Small intestine (tissue), 7 donors: ENCODE results near the gene CPPED1. TPM values are rescaled to one million over a fixed set of nuclear protein-coding genes. Genes with fewer than 3 reads are reported as not detected.

Source experiments
- DNase-seq, 2 donors: peaks; one replicate each; pipeline versions ENCODE4 v3.0.0 to v3.0.0-alpha.2; 2013
- FAIRE-seq: peaks from 2 replicates; lab custom pipeline; 2012; peaks lifted over from hg19 to GRCh38; lab: Jason Lieb, UNC
- H3K27ac ChIP-seq, 3 donors: one replicate each; pipeline ENCODE4 v1.5.1; 2013; ENCODE audit warnings: low read length in 2 of 3, mild to moderate bottlenecking in 2 of 3, control low read depth in 1 of 3, inconsistent platforms in 1 of 3, low read depth in 1 of 3, moderate library complexity in 1 of 3
- H3K27me3 ChIP-seq, 3 donors: one replicate each; pipeline ENCODE4 v1.6.1; 2013; ENCODE audit warnings: low read length in 3 of 3, inconsistent platforms in 1 of 3; ENCODE audit not compliant: control insufficient read depth in 3 of 3, insufficient read depth in 3 of 3
- H3K36me3 ChIP-seq, 3 donors: one replicate each; pipeline ENCODE4 v1.6.1; 2013; ENCODE audit warnings: low read length in 3 of 3, inconsistent platforms in 1 of 3, low read depth in 1 of 3, mild to moderate bottlenecking in 1 of 3, moderate library complexity in 1 of 3; ENCODE audit not compliant: control insufficient read depth in 3 of 3, insufficient read depth in 2 of 3
- H3K4me1 ChIP-seq, 3 donors: one replicate each; pipeline ENCODE4 v1.6.1; 2013; ENCODE audit warnings: low read length in 2 of 3, inconsistent platforms in 1 of 3, low read depth in 1 of 3, mild to moderate bottlenecking in 1 of 3, moderate library complexity in 1 of 3; ENCODE audit not compliant: control insufficient read depth in 3 of 3, insufficient read depth in 2 of 3
- H3K4me3 ChIP-seq, 3 donors: one replicate each; pipeline ENCODE4 v1.5.1; 2013; ENCODE audit warnings: low read length in 3 of 3, control low read depth in 1 of 3, inconsistent platforms in 1 of 3, low read depth in 1 of 3, mild to moderate bottlenecking in 1 of 3, moderate library complexity in 1 of 3
- H3K9me3 ChIP-seq, 2 donors: one replicate each; pipeline ENCODE4 v1.6.1; 2013; ENCODE audit warnings: low read depth in 1 of 2, low read length in 1 of 2; ENCODE audit not compliant: control insufficient read depth in 2 of 2, insufficient read depth in 1 of 2
- WGBS, 3 donors: extraction: QIAGEN DNeasy Blood & Tissue Kit; methylation state at CpG; one replicate each; pipeline ENCODE4 v1.1.7; 2013; 5-methylcytosine and 5-hydroxymethylcytosine counted together
- polyA plus RNA-seq, 4 donors: library from polyadenylated mRNA; stranded (reverse) in 3 of 4; unstranded in 1 of 4; fragments of 200-250 nt in 3 of 4; fragments of 120-200 nt in 1 of 4; gene quantifications; one replicate each; pipeline versions ENCODE4 v1.2.1 to v1.2.3, GENCODE V29; 2013
- donor health status: healthy with polysubstance abuse.
- donor health status: control.
- donor health status: control.
- donor health status: Bipolar disorder and iron deficiency.
- donor health status: healthy.

CPPED1 gene
- polyA plus RNA-seq, 4 donors, result 15.7 to 34.0 (median 26.9) TPM

- DNase-seq (no peak), FAIRE-seq (no peak)
- 64 to 79% (median 76%) methylated on average over 1 of the region's 1 CpG for WGBS, 3 donors
- Histone ChIP-seq H3K9me3 (no peaks in the 10 kb centered on the region), H3K4me1 (no peaks in the 10 kb centered on the region), H3K27ac (no peak overlapping the region), H3K27me3 (no peaks in the 10 kb centered on the region), H3K4me3 (no peak overlapping the region), H3K36me3 (peaks cover 0 to 6% (median under 1%) of the 10 kb centered on the region in 3 donors)
These were observed 93.9 kb downstream of the CPPED1 start for GRCh38 chr16:12709807-12710206.

GRCh38 chr16:12708266-12708665 is 95.4 kb downstream of the CPPED1 start:
- DNase-seq, result no peak
- peaks cover 0 to 14% (median 2%) of the 10 kb centered on the region in 3 donors for H3K36me3 ChIP-seq
- no peak overlapping the region for H3K27ac ChIP-seq
- no peaks in the 10 kb centered on the region for H3K4me1 ChIP-seq
- no peaks in the 10 kb centered on the region for H3K27me3 ChIP-seq
- FAIRE-seq, result no peak
- 76 to 88% (median 87%) methylated on average over 3 of the region's 3 CpGs for WGBS, 3 donors
- no peak overlapping the region for H3K4me3 ChIP-seq
- no peaks in the 10 kb centered on the region for H3K9me3 ChIP-seq

GRCh38 chr16:12706628-12707027 is 97.1 kb downstream of the CPPED1 start:
- Histone ChIP-seq H3K9me3 (no peaks in the 10 kb centered on the region), H3K4me3 (no peak overlapping the region), H3K27ac (no peak overlapping the region), H3K36me3 (peaks cover 0 to 21% (median 2%) of the 10 kb centered on the region in 3 donors), H3K27me3 (no peaks in the 10 kb centered on the region), H3K4me1 (no peaks in the 10 kb centered on the region)
- DNase-seq, result no peak
- FAIRE-seq, result no peak
- 90 to 96% (median 95%) methylated on average over 6 of the region's 6 CpGs for WGBS, 3 donors

- 95 to 98% (median 96%) methylated on average over 31 of the region's 31 CpGs for WGBS, 3 donors
- no peaks in the 10 kb centered on the region for H3K27me3 ChIP-seq
- H3K36me3 ChIP-seq, result peaks cover 2 to 30% (median 2%) of the 10 kb centered on the region in 3 donors
- no peaks in the 10 kb centered on the region for H3K9me3 ChIP-seq
- no peak overlapping the region for H3K4me3 ChIP-seq
- no peaks in the 10 kb centered on the region for H3K4me1 ChIP-seq
- H3K27ac ChIP-seq, result no peak overlapping the region
- FAIRE-seq, result no peak
- DNase-seq, result no peak
These were observed 99.1 kb downstream of the CPPED1 start for GRCh38 chr16:12704492-12705111.

- H3K36me3 ChIP-seq, result peaks cover 2 to 30% (median 2%) of the 10 kb centered on the region in 3 donors
- no peak overlapping the region for H3K27ac ChIP-seq
- no peaks in the 10 kb centered on the region for H3K9me3 ChIP-seq
- H3K4me1 ChIP-seq, result no peaks in the 10 kb centered on the region
- no peak overlapping the region for H3K4me3 ChIP-seq
- no peak for FAIRE-seq
- H3K27me3 ChIP-seq, result no peaks in the 10 kb centered on the region
- DNase-seq, result no peak
- 86 to 93% (median 88%) methylated on average over 5 of the region's 5 CpGs for WGBS, 3 donors
These were observed 99.8 kb downstream of the CPPED1 start for GRCh38 chr16:12703935-12704334.

- FAIRE-seq, result no peak
- H3K4me1 ChIP-seq, result no peaks in the 10 kb centered on the region
- H3K4me3 ChIP-seq, result no peak overlapping the region
- H3K27ac ChIP-seq, result no peak overlapping the region
- no peak for DNase-seq
- WGBS, 3 donors, result 83 to 92% (median 87%) methylated on average over 3 of the region's 3 CpGs
- H3K27me3 ChIP-seq, result no peaks in the 10 kb centered on the region
- peaks cover 2 to 25% (median 2%) of the 10 kb centered on the region in 3 donors for H3K36me3 ChIP-seq
- H3K9me3 ChIP-seq, result no peaks in the 10 kb centered on the region
These were observed 103.5 kb downstream of the CPPED1 start for GRCh38 chr16:12700161-12700560.

- Histone ChIP-seq H3K36me3 (peaks cover 0 to 19% (median 2%) of the 10 kb centered on the region in 3 donors), H3K27me3 (no peaks in the 10 kb centered on the region), H3K9me3 (no peaks in the 10 kb centered on the region), H3K27ac (no peak overlapping the region), H3K4me1 (no peaks in the 10 kb centered on the region), H3K4me3 (no peak overlapping the region)
- WGBS, 3 donors, result 77 to 88% (median 87%) methylated on average over 7 of the region's 7 CpGs
- DNase-seq (no peak), FAIRE-seq (no peak)
These were observed 104.5 kb downstream of the CPPED1 start for GRCh38 chr16:12699161-12699560.

- DNase-seq (no peak), FAIRE-seq (no peak)
- Histone ChIP-seq H3K9me3 (no peaks in the 10 kb centered on the region), H3K4me3 (no peak overlapping the region), H3K27ac (no peak overlapping the region), H3K27me3 (no peaks in the 10 kb centered on the region), H3K4me1 (no peaks in the 10 kb centered on the region), H3K36me3 (peaks cover 0 to 23% (median 2%) of the 10 kb centered on the region in 3 donors)
- 82 to 89% (median 88%) methylated on average over 5 of the region's 5 CpGs for WGBS, 3 donors
These were observed 106.2 kb downstream of the CPPED1 start for GRCh38 chr16:12697437-12697836.

GRCh38 chr16:12695454-12695853 is 108.2 kb downstream of the CPPED1 start:
- Histone ChIP-seq H3K4me3 (no peak overlapping the region), H3K9me3 (no peaks in the 10 kb centered on the region), H3K4me1 (no peaks in the 10 kb centered on the region), H3K27me3 (no peaks in the 10 kb centered on the region), H3K36me3 (peaks cover 0 to 15% (median 0%) of the 10 kb centered on the region in 3 donors), H3K27ac (no peak overlapping the region)
- whole genome bisulfite sequencing, 3 donors, result 94 to 97% (median 96%) methylated on average over 5 of the region's 5 CpGs
- FAIRE-seq (no peak), DNase-seq (no peak)
